IMR-90 (cell line): ENCODE measurements around the gene TMEM30A.

ENCODE experiments used
- BHLHE40 ChIP-seq: fragments of 150-350 bp; IDR thresholded peaks from 2 replicates; pipeline ENCODE4 v1.6.1; 2016; ENCODE audit warnings: mild to moderate bottlenecking, low read depth, low read length
- CEBPB ChIP-seq: IDR thresholded peaks from 2 replicates; pipeline ENCODE4 v1.6.1; 2012; ENCODE audit warnings: low read depth, low read length, improper control_type of control experiment
- CHD1 ChIP-seq: IDR thresholded peaks from 2 replicates; pipeline ENCODE4 v1.6.1; 2012; ENCODE audit warnings: low read depth, low read length, improper control_type of control experiment
- CTCF ChIP-seq: conservative IDR thresholded peaks from 2 replicates; pipeline ENCODE4 v1.5.1; 2012; ENCODE audit warnings: mild to moderate bottlenecking, low read depth, low read length, improper control_type of control experiment
- FOS ChIP-seq: fragments of 150-350 bp; IDR thresholded peaks from 2 replicates; pipeline ENCODE4 v1.6.1; 2016; ENCODE audit warnings: low read depth, low read length
- MAZ ChIP-seq: IDR thresholded peaks from 2 replicates; pipeline ENCODE4 v1.6.1; 2012; ENCODE audit warnings: low read depth, mild to moderate bottlenecking, low read length, improper control_type of control experiment, moderate library complexity, borderline replicate concordance
- POLR2A ChIP-seq: IDR thresholded peaks from 2 replicates; pipeline ENCODE4 v1.6.1; 2012; ENCODE audit warnings: mild to moderate bottlenecking, low read depth, low read length
- RAD21 ChIP-seq: IDR thresholded peaks from 2 replicates; pipeline ENCODE4 v1.6.1; 2012; ENCODE audit warnings: low read length, improper control_type of control experiment
- RCOR1 ChIP-seq: IDR thresholded peaks from 2 replicates; pipeline ENCODE4 v1.6.1; 2012; ENCODE audit warnings: mild to moderate bottlenecking, low read length, improper control_type of control experiment; ENCODE audit not compliant: insufficient replicate concordance
- RFX5 ChIP-seq: IDR thresholded peaks from 2 replicates; pipeline ENCODE4 v1.8.0; 2012; ENCODE audit warnings: low read depth, mild to moderate bottlenecking, low read length, moderate library complexity
- SMC3 ChIP-seq: fragments of 150-350 bp; IDR thresholded peaks from 2 replicates; pipeline ENCODE4 v1.6.1; 2016; ENCODE audit warnings: low read depth, mild to moderate bottlenecking, antibody characterized with exemption, low read length, moderate library complexity
- USF2 ChIP-seq: fragments of 150-350 bp; IDR thresholded peaks from 2 replicates; pipeline ENCODE4 v1.6.1; 2017; ENCODE audit warnings: mild to moderate bottlenecking, antibody characterized with exemption, low read length, low read depth
- TF ChIP-seq, protein P1 (sequence below): fragments of 150-350 bp; IDR thresholded peaks from 2 replicates; pipeline ENCODE4 v1.6.1; 2016; ENCODE audit warnings: low read depth, mild to moderate bottlenecking, low read length, moderate library complexity, borderline replicate concordance

- TF ChIP-seq RAD21 (no peak), POLR2A (no peak), CHD1 (no peak), RCOR1 (no peak), CTCF (no peak), SMC3 (no peak), USF2 (no peak), BHLHE40 (no peak), FOS (no peak), RFX5 (no peak), MAZ (no peak), CEBPB (no peak)
- TF ChIP-seq, protein P1, sequence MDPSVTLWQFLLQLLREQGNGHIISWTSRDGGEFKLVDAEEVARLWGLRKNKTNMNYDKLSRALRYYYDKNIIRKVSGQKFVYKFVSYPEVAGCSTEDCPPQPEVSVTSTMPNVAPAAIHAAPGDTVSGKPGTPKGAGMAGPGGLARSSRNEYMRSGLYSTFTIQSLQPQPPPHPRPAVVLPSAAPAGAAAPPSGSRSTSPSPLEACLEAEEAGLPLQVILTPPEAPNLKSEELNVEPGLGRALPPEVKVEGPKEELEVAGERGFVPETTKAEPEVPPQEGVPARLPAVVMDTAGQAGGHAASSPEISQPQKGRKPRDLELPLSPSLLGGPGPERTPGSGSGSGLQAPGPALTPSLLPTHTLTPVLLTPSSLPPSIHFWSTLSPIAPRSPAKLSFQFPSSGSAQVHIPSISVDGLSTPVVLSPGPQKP: no peak
These were observed 34.3 kb upstream of the TMEM30A start for GRCh38 chr6:75318900-75319299.
